HG03575 (cell line): Measurements from ENCODE around the gene ZNF718.
"Not testable (repeated sequence)": the region's sequence is repeated elsewhere in the genome, so short reads cannot be mapped to it uniquely, and the experiment has no call there.

Source experiments
- ATAC-seq: cut with Tn5 transposase; IDR thresholded peaks from one replicate; pipeline ENCODE4 v1.9.1; 2021; ENCODE audit not compliant: unreplicated experiment, insufficient number of reproducible peaks, low FRiP score; ENCODE audit errors: extremely low read depth

The ZNF718 gene

DNA sequence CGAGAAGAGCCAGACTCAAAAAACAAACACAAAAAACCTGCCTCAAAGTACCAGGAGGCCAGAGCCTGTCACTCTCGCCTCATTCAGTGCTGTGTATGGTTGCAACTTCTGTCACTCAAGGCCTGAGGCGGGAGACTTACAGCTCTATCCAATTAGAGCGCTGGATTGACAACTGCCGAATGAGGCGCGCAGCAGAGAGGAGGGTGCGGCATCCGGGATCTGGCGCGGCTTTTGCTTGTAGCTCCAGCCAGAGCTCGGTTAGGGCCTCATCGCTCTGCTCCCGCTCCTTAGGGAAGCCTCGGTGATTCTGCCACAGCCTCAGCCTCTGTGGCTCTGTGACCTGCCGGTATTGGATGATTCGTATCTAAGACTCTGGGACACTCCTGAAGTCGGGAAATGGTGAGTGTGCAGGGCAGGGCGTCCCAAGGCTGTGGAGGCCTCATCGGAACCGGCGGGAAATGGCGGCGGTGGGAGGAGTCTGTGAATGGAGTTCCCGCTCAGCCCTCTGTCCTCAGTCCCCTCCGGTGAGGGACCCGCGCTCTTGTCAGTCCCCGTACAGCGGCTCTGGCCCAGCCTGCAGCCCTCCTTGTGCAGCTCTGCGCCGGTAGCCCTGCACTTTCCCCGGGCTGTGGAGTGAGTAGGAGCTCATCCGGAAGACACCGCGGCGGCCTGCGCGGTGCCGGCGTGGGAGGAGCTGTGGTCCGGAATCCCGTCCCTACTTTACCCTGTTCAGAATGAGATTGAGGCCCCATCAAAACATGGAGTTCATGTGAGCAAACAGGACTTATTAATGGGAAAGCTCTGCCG, at the start of gene ZNF718:
TSS of gene ZNF718 (plus strand) at position 227 of the 807 bp plus-strand sequence. CDS start at position 397, 170 bp downstream.
- peak; percentile 93 for ATAC-seq

GRCh38 chr4:85951-86350, 38.4 kb upstream of the ZNF718 start:
- no peak for ATAC-seq

GRCh38 chr4:86559-87324, 37.6 kb upstream of the ZNF718 start:
- not testable (repeated sequence) for ATAC-seq

- no peak for ATAC-seq
Measured at GRCh38 chr4:98386-98785, 25.9 kb upstream of the ZNF718 start.

GRCh38 chr4:99863-100262, 24.4 kb upstream of the ZNF718 start:
- no peak for ATAC-seq

GRCh38 chr4:107083-107443, 17.2 kb upstream of the ZNF718 start:
- no peak for ATAC-seq

DNA sequence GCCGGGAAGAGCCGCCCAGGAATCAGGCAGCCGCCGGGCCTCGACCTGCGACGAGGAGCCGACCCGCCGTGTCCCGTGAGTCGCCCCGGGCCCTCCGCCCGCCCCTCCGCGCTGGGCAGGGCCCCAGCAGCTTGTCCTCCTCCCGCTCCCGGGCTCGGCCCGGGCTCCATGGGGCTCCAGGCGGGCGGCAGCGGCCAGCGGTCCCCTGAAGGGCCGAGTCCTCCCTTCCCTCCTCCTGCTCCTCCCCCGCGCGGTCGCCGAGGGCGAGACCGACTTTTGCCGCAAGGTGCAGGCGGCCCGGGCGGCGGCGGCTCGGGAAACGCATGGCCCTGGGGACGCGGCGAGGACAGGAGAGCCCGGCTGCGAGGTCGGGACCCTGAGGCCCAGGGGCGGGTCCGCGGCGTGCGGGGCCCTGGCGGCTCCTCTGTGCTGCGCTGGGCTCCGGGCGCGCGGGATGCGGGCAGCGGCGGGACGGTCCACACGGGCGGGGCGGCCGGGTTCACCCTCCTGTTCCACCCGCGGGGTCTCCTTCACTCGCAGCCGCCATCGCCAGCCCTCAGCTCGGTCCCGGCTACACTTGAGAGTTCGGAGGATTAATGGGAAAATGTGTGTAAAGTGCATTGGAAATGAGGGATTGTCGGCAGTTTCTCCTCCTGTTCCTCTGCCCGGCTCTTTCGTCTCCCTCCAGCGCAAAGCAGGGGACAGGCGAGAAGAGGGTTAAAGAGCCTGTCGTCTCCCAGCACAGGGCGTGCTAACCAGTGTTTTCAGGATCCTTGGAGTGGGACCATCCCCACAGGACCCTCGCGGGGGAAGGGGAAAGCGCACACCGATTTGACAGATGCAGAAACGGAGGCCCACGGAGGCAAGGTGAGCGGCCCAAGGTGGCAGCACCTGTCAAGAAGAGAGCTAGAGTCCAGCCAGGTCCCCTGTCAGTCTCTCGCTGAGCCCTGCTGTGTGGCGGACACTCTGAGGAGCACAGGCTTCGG, 16.6 kb upstream of the ZNF718 start:
- no peak for ATAC-seq

- no peak for ATAC-seq
Measured at GRCh38 chr4:112771-113170, 11.5 kb upstream of the ZNF718 start.

DNA sequence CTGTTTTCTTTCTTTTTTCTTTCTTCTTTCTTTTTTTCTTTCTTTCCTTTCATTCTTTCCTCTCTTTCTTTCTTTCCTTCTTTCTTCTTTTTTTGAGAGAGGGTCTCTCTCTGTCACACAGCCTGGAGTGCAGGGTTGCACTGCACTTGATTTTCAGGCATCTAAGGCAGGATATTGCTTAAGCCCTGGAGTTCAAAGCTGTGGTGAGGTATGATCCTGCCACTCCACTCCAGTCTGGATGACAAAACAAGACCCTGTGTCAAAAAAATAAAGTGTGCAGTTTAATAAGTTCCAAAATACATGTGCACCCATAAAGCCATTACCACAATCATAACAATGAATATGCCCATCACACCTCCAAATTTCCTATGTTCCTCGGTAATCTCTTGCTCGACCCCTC, 10.6 kb upstream of the ZNF718 start:
- ATAC-seq: no peak

DNA sequence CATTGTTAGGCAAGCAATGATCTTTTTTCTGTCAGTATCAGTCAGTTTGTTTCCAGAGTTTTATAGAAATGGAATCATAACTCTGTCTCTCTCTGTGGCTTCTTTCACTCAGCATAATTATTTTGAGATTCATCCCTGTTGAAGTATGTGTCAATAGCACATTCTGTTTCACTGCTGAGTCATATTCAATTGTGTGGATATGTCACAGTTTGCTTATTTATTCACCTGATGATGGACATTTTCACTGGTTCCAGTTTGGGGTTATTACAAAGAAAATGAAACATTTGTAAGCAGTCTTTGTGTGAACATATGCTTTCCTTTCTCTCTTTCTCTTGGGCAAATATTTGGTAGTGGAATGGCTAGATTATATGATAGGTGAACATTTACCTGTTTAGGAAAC, 10.2 kb upstream of the ZNF718 start:
- ATAC-seq: no peak

DNA sequence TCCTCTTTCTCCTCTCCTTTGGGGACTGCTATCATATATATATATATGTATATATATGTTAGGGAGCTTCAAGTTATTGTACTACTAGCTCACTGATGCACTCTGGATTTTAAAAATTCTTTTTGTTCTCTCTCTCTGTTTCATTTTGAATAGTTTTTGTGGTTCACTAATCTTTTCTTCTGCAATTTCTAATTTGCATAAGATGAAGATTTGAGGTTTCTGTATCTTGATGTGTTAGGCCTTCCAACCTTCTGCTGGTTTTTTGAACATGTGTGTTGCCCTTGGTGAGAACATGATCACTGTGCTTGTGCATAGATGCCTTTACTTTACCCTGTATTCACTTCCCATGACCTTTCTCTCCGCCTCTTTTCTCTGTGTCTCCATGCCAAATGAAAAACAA, 7.8 kb upstream of the ZNF718 start:
- no peak for ATAC-seq

GRCh38 chr4:120616-121015, 3.7 kb upstream of the ZNF718 start:
- ATAC-seq: no peak

DNA sequence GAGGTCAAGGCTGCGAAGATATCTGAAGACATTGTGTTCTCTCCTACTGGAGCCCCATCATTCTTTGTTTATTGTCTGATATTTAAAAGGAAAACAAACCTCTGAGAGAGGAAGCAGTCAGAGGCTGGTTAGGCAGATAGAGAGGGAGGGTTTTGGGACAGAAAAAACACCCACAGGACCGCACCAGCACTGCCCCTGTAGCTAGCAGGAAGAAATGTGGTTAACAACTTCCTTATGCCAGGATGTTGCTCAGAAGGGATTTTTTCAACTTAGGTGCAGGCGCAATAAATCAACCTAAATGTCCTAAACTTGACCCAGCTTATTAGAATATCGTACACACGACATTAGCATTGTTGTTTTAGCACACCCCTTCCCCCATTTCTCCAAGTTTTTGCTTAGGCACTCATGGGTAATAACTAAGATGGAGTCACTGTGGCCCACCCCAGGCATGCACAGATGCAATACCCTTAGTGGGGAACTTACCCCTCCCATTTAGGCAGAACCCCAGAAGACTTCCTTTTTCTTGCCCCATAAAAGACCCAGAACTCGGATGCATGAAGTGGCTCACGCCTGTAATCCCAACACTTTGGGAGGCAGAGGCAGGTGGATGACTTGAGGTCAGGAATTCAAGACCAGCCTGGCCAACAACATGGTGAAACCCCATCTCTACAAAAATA, 2.8 kb upstream of the ZNF718 start:
- ATAC-seq: no peak

DNA sequence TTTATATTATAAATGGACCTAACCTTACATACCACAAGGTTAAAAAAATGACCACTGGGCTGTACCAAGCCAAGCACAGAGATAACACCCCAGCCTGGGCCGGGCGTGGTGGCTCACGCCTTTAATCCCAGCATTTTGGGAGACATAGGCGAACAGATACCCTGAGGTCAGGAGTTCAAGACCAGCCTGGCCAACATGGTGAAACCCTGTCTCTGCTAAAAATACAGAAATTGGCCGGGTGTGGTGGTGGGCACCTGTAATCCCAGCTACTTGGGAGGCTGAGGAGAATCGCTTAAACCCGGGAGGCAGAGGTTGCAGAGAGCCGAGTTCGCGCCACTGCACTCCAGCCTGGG, 403 bp upstream of the ZNF718 start:
- not testable (repeated sequence) for ATAC-seq

GRCh38 chr4:125091-125771, 930 bp downstream of the ZNF718 start:
- ATAC-seq: no peak

- no peak for ATAC-seq
Measured at GRCh38 chr4:125833-126232, 1.5 kb downstream of the ZNF718 start.

GRCh38 chr4:132483-132882, 8.2 kb downstream of the ZNF718 start:
- ATAC-seq: no peak

GRCh38 chr4:138935-139334, 14.6 kb downstream of the ZNF718 start:
- ATAC-seq: no peak
